Activated T-helper 1 cell treated with anti-CD3 and anti-CD28 coated beads, Interleukin-12 subunit alpha, Interleukin-12 subunit beta, Interleukin-2, Interleukin-4 antibody, amounts not matched to agents 30 ng/mL and 10 ng/mL and 1 ng/mL, durations not matched to agents 14 hours and 24 hours and 36 hours (primary cell): Measurements from ENCODE around the gene P2RX2. TPM values are rescaled to one million over a fixed set of nuclear protein-coding genes. Genes with fewer than 3 reads are reported as not detected.

ENCODE experiments used
- DNase-seq: peaks from one replicate; pipeline ENCODE4 v3.0.0; 2021; ENCODE audit warnings: low spot score
- H3K27ac Mint-ChIP-seq: one replicate; pipeline ENCODE4 v1.8.0; 2021; ENCODE audit warnings: mild to moderate bottlenecking, mixed read lengths
- H3K27me3 Mint-ChIP-seq: one replicate; pipeline ENCODE4 v1.8.0; 2022; ENCODE audit warnings: mild to moderate bottlenecking, moderate library complexity, mixed read lengths; ENCODE audit not compliant: insufficient read depth
- H3K36me3 Mint-ChIP-seq: one replicate; pipeline ENCODE4 v1.8.0; 2021; ENCODE audit warnings: low read depth, mixed read lengths
- H3K4me1 Mint-ChIP-seq: one replicate; pipeline ENCODE4 v1.8.0; 2021; ENCODE audit warnings: low read depth, mixed read lengths
- H3K4me3 Mint-ChIP-seq: one replicate; pipeline ENCODE4 v1.8.0; 2021; ENCODE audit warnings: mild to moderate bottlenecking, moderate library complexity, mixed read lengths
- H3K9me3 Mint-ChIP-seq: one replicate; pipeline ENCODE4 v1.8.0; 2021; ENCODE audit warnings: mixed read lengths
- intact Hi-C: fragments of 100-400 bp; cut with micrococcal nuclease; formaldehyde crosslinking; loops from one replicate; pipeline ENCODE4 v1.15.1; 2024
- total RNA-seq: library from RNA; stranded (reverse); gene quantifications from 2 replicates; pipeline ENCODE4 v1.2.3, GENCODE V29; 2022

P2RX2 gene
- total RNA-seq, 1 donor from 2014 or later = not detected

- H3K4me1 Mint-ChIP-seq = no peaks in the 10 kb centered on the region
- H3K4me3 Mint-ChIP-seq = no peak overlapping the region
- H3K36me3 Mint-ChIP-seq = peaks cover 3% of the 10 kb centered on the region
- DNase-seq = no peak
- no peaks in the 10 kb centered on the region for H3K27me3 Mint-ChIP-seq
- intact Hi-C loops = no loop called here
- no peaks in the 10 kb centered on the region for H3K9me3 Mint-ChIP-seq
- H3K27ac Mint-ChIP-seq = no peak overlapping the region
Measured at GRCh38 chr12:132578118-132578517, 40.5 kb upstream of the P2RX2 start.

GRCh38 chr12:132578826-132579225 is 39.8 kb upstream of the P2RX2 start:
- intact Hi-C loops = no loop called here

GRCh38 chr12:132579744-132580143 is 38.8 kb upstream of the P2RX2 start:
- Mint-ChIP-seq H3K27me3 (no peaks in the 10 kb centered on the region), H3K36me3 (peaks cover 3% of the 10 kb centered on the region), H3K27ac (no peak overlapping the region), H3K4me3 (no peak overlapping the region), H3K9me3 (no peaks in the 10 kb centered on the region), H3K4me1 (no peaks in the 10 kb centered on the region)
- intact Hi-C loops = no loop called here
- no peak for DNase-seq

More at GRCh38 chr12:132578826-132579225, 39.8 kb upstream of the P2RX2 start:
- Mint-ChIP-seq H3K9me3 (no peaks in the 10 kb centered on the region), H3K27me3 (no peaks in the 10 kb centered on the region), H3K27ac (no peak overlapping the region), H3K4me1 (no peaks in the 10 kb centered on the region), H3K4me3 (no peak overlapping the region), H3K36me3 (peaks cover 3% of the 10 kb centered on the region)
- DNase-seq = no peak

- Mint-ChIP-seq H3K27ac (no peak overlapping the region), H3K4me3 (no peak overlapping the region), H3K4me1 (no peaks in the 10 kb centered on the region), H3K36me3 (peaks cover 3% of the 10 kb centered on the region), H3K9me3 (no peaks in the 10 kb centered on the region), H3K27me3 (no peaks in the 10 kb centered on the region)
- intact Hi-C loops = no loop called here
- no peak for DNase-seq
Measured at GRCh38 chr12:132580701-132581292, 37.8 kb upstream of the P2RX2 start.

GRCh38 chr12:132581348-132582057 is 37.1 kb upstream of the P2RX2 start:
- Mint-ChIP-seq H3K9me3 (no peaks in the 10 kb centered on the region), H3K27me3 (no peaks in the 10 kb centered on the region), H3K4me1 (no peaks in the 10 kb centered on the region), H3K36me3 (peaks cover 3% of the 10 kb centered on the region), H3K27ac (no peak overlapping the region), H3K4me3 (no peak overlapping the region)
- no peak for DNase-seq
- intact Hi-C loops = no loop called here

GRCh38 chr12:132582058-132582420 is 36.5 kb upstream of the P2RX2 start:
- Mint-ChIP-seq H3K4me3 (no peak overlapping the region), H3K36me3 (peaks cover 3% of the 10 kb centered on the region), H3K27ac (no peak overlapping the region), H3K4me1 (no peaks in the 10 kb centered on the region), H3K9me3 (no peaks in the 10 kb centered on the region), H3K27me3 (no peaks in the 10 kb centered on the region)
- intact Hi-C loops = no loop called here
- no peak for DNase-seq

GRCh38 chr12:132582582-132583410 is 35.8 kb upstream of the P2RX2 start:
- Mint-ChIP-seq H3K27me3 (no peaks in the 10 kb centered on the region), H3K27ac (no peak overlapping the region), H3K36me3 (peaks cover 2% of the 10 kb centered on the region), H3K4me3 (no peak overlapping the region), H3K4me1 (no peaks in the 10 kb centered on the region), H3K9me3 (no peaks in the 10 kb centered on the region)
- intact Hi-C loops = no loop called here
- DNase-seq = no peak

GRCh38 chr12:132583411-132583710 is 35.2 kb upstream of the P2RX2 start:
- H3K4me1 Mint-ChIP-seq = no peaks in the 10 kb centered on the region
- no peaks in the 10 kb centered on the region for H3K36me3 Mint-ChIP-seq
- no peak overlapping the region for H3K27ac Mint-ChIP-seq
- H3K9me3 Mint-ChIP-seq = no peaks in the 10 kb centered on the region
- no peak for DNase-seq
- H3K27me3 Mint-ChIP-seq = no peaks in the 10 kb centered on the region
- intact Hi-C loops = no loop called here
- no peak overlapping the region for H3K4me3 Mint-ChIP-seq

GRCh38 chr12:132583736-132584135 is 34.8 kb upstream of the P2RX2 start:
- intact Hi-C loops = no loop called here
- Mint-ChIP-seq H3K27me3 (no peaks in the 10 kb centered on the region), H3K36me3 (no peaks in the 10 kb centered on the region), H3K4me3 (no peak overlapping the region), H3K4me1 (no peaks in the 10 kb centered on the region), H3K27ac (no peak overlapping the region), H3K9me3 (no peaks in the 10 kb centered on the region)
- DNase-seq = no peak

- intact Hi-C loops = no loop called here
- no peaks in the 10 kb centered on the region for H3K4me1 Mint-ChIP-seq
- no peaks in the 10 kb centered on the region for H3K36me3 Mint-ChIP-seq
- no peak overlapping the region for H3K4me3 Mint-ChIP-seq
- no peak for DNase-seq
- H3K27me3 Mint-ChIP-seq = no peaks in the 10 kb centered on the region
- H3K9me3 Mint-ChIP-seq = no peaks in the 10 kb centered on the region
- no peak overlapping the region for H3K27ac Mint-ChIP-seq
Measured at GRCh38 chr12:132584429-132584828, 34.1 kb upstream of the P2RX2 start.

GRCh38 chr12:132585177-132585576 is 33.4 kb upstream of the P2RX2 start:
- no peaks in the 10 kb centered on the region for H3K27me3 Mint-ChIP-seq
- DNase-seq = no peak
- H3K4me3 Mint-ChIP-seq = no peak overlapping the region
- H3K9me3 Mint-ChIP-seq = no peaks in the 10 kb centered on the region
- H3K4me1 Mint-ChIP-seq = no peaks in the 10 kb centered on the region
- intact Hi-C loops = no loop called here
- H3K36me3 Mint-ChIP-seq = no peaks in the 10 kb centered on the region
- H3K27ac Mint-ChIP-seq = no peak overlapping the region

GRCh38 chr12:132586929-132587328 is 31.6 kb upstream of the P2RX2 start:
- Mint-ChIP-seq H3K4me3 (no peak overlapping the region), H3K9me3 (no peaks in the 10 kb centered on the region), H3K27ac (no peak overlapping the region), H3K36me3 (no peaks in the 10 kb centered on the region), H3K27me3 (no peaks in the 10 kb centered on the region), H3K4me1 (no peaks in the 10 kb centered on the region)
- intact Hi-C loops = no loop called here
- no peak for DNase-seq

- Mint-ChIP-seq H3K36me3 (no peaks in the 10 kb centered on the region), H3K4me3 (no peak overlapping the region), H3K9me3 (no peaks in the 10 kb centered on the region), H3K27me3 (no peaks in the 10 kb centered on the region), H3K27ac (no peak overlapping the region), H3K4me1 (no peaks in the 10 kb centered on the region)
- intact Hi-C loops = no loop called here
- no peak for DNase-seq
Measured at GRCh38 chr12:132587781-132588180, 30.8 kb upstream of the P2RX2 start.
